Hematopoietic multipotent progenitor cell treated with erythropoietin and hydrocortisone succinate and interleukin-3 and kit ligand, for 4 days (in vitro differentiated cells): ENCODE measurements around the gene CHST14.

Experiments
- DNase-seq: peaks from one replicate; pipeline ENCODE4 v3.0.0-alpha.2; 2015

CHST14 gene

DNA sequence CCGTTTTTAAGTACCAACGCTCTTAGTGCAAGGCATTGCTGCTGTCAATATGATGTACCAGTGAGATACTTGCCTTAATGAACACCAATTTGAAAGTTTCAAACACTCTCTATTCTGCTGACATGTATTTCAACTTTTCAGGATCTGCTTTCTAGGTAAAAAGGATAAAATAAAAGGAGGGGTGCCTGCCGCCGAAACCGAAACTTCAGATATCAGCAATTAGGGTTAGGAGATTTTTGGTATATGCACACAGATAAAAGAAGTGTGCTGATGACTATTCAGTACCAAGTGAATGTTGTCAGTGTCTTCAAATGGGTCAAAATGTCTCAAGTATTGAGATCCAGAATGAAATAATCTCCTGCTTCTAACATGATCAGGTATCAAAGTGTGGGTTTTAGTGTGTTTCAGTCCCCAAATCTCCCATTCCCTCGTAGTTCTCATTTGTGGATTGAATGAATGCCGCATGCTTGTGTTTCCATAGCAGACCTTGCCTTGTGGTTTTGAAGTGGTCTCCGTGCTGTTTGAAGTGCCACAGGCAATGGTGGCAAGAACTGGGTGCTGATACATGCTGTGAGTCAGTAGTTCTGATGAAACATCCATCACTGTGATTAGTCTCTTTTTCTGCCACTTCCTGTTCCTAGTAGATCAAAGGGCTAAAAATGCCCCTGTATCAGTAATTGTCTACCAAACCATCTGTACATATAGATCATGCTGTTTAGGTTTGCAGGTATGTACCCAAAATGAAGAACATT lies 22.5 kb downstream of the CHST14 start:
- DNase-seq: peak; percentile 38

DNA sequence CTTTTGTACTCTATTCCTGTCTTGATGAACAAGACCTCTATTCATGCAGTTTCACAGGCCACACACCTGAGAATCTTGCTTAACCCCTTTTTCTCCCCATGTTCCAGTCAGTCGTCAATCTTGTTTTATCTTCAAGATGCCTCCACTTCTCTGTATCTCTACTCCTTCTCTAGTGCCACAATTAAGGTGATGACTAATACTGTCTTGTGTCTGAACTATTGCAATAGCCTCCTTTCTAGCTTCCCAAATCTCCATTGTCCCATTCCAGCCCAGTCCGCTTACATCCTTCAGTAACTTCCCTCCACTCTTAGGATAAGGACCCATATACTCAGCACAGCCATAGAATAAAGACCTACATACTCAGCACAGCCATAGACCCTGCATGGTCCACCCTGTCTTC lies 24.7 kb downstream of the CHST14 start:
- DNase-seq: no peak

DNA sequence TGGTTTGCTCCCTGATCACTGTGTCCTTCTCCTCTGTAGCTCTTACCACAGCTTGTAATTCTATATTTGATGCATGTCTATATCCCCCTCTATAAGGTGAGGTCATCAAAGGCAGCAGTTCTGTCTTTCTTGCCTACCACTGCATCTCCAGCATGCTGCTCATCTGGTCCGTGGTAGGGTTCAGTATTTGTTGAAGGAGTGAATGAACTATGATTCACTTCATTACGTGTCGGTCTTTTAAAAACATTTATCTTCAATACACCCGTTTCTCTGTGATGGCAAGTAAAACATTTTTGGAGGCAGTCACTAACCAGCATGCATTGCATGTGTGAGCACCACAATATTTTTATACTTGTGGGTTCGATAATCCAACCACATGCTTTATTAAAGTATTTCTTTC lies 27.6 kb downstream of the CHST14 start:
- no peak for DNase-seq

GRCh38 chr15:40498891-40499290 lies 28.1 kb downstream of the CHST14 start:
- no peak for DNase-seq

- DNase-seq: no peak
Observed at GRCh38 chr15:40499931-40500330, 29.1 kb downstream of the CHST14 start.

- no peak for DNase-seq
Observed at GRCh38 chr15:40500568-40501330, 30.0 kb downstream of the CHST14 start.

DNA sequence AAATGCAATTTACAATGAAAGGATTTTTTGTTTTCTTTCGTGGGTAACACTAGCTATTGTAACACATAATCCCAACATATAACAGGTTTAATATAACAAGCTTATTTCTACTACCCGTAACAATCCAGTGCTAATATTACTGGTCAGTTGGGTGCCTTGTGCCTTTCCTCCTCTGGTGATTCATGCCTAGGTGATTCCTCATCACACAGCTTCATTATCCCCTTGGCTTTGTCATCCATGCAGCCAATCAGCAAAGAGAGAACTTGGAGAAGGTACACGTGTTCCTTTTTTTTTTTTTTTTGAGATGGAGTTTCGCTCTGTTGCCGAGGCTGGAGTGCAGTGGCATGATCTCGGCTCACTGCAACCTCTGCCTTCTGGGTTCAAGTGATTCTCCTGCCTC lies 30.7 kb downstream of the CHST14 start:
- DNase-seq: no peak

- DNase-seq: peak; percentile 91
Observed at GRCh38 chr15:40506964-40507571, 36.3 kb downstream of the CHST14 start.

- no peak for DNase-seq
Observed at GRCh38 chr15:40508216-40508615, 37.4 kb downstream of the CHST14 start.

- no peak for DNase-seq
Observed at GRCh38 chr15:40510201-40510600, 39.4 kb downstream of the CHST14 start.

- DNase-seq: peak; percentile 51
Observed at GRCh38 chr15:40511093-40511471, 40.3 kb downstream of the CHST14 start.

- peak; percentile 60 for DNase-seq
Observed at GRCh38 chr15:40511472-40512133, 40.8 kb downstream of the CHST14 start.

GRCh38 chr15:40512440-40512839 lies 41.7 kb downstream of the CHST14 start:
- DNase-seq: no peak

GRCh38 chr15:40513609-40514008 lies 42.8 kb downstream of the CHST14 start:
- no peak for DNase-seq

- DNase-seq: no peak
Observed at GRCh38 chr15:40516322-40516721, 45.5 kb downstream of the CHST14 start.
